HL-60/S4 (cell line): ENCODE data around the gene CLIC6.

ENCODE experiments used
- in situ Hi-C: fragments of 300-500 bp; cut with MboI; formaldehyde crosslinking; loops from 2 replicates; pipeline ENCODE4 v1.14.3; 2022; ENCODE audit warnings: low sequenced_read_pairs

Gene CLIC6

GRCh38 chr21:34668803-34669148, at the start of gene CLIC6:
Gene CLIC6, plus strand, starts transcription at chr21:34668994. Its CDS starts 395 bp downstream, at chr21:34669389.
- in situ Hi-C loops, result no loop called here

GRCh38 chr21:34619841-34620665, 48.7 kb upstream of the CLIC6 start:
- in situ Hi-C loops, result no loop called here

DNA sequence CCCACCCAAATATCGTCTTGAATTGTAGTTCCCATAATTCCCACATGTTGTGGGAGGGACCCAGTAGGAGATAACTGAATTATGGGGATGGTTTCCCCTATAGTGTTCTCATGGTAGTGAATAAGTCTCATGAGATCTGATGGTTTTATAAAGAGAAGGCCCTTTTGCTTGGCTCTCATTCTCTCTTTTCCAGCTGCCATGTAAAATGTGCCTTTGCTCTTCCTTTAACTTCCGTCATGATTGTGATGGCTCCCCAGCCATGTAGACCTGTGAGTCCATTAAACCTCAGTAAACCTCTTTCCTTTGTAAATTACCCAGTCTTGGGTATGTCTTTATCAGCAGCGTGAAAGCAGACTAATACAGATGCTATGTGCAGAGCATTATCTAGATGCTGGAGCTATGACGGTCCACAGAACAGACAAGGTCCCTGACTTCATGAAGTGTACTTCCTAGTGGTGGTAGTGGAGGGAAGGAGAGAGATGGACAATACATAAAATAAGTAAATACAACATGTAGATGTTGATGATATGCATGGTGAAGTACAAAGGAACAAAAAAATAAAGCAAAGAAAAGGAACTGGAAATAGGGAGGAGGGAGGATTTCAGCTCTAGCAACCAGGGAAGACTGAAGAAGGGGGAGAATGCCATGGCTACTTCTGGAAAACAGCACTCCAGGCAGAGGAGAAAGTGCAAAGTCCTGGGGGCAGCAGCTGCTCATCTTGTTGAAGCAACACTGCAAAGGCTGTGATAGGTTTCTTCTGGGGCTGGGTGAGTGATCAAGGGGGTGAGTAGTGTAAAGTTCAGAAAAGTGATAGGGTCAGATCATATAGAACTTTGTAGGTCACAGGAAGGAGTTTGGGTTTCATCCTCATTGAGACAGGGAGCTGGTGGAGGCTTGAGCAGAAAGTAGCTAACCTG, 47.1 kb upstream of the CLIC6 start:
- in situ Hi-C loops, result no loop called here

- in situ Hi-C loops, result no loop called here
These were observed 45.3 kb upstream of the CLIC6 start for GRCh38 chr21:34623516-34623915.

DNA sequence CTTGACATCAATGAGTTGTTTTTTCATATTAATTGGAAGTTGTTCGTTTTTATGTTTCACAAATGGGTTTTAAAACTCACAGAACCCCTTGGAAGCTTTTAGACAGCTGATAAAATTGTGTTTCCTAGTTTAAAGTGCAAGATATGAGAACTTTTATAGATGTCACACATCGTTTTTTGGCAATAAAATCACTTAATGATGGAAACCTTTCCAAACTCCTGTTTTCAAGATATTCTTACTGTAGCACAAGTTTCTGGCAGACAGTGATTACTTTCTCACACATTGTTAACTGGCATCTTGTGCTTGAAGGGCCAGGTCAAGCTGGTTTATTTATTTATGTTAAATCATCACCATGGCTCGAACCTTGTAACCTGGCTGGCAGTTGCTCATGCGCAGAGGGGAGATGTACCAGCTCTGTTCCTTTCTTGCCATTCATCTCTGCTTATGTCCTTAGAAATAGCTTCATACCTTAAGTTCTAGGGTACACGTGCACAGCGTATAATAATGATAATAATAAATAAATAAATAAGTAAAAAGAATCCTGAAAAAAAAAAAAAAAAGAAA, 43.7 kb upstream of the CLIC6 start:
- in situ Hi-C loops, result no loop called here

- in situ Hi-C loops, result no loop called here
These were observed 42.7 kb upstream of the CLIC6 start for GRCh38 chr21:34626131-34626530.

- in situ Hi-C loops, result no loop called here
These were observed 38.2 kb upstream of the CLIC6 start for GRCh38 chr21:34630536-34631143.

DNA sequence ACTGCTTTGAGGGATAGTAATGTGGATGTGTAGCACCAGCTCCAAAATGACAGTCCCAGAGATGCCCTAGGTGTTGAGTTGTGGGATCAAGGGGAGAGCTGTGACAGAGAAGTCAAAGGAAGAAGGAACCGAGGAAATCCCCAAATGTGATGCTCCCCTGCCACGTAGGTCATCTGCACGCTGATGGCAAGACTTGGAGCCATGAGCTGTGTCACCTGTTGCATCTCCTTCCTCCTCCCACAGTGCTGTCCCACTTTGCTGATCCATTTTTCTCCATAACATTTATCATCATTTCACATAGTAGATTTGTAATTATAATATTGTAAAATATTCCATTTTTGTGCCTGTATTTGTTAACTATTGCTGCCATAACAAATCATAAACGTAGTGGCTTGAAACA, 36.3 kb upstream of the CLIC6 start:
- in situ Hi-C loops, result no loop called here

DNA sequence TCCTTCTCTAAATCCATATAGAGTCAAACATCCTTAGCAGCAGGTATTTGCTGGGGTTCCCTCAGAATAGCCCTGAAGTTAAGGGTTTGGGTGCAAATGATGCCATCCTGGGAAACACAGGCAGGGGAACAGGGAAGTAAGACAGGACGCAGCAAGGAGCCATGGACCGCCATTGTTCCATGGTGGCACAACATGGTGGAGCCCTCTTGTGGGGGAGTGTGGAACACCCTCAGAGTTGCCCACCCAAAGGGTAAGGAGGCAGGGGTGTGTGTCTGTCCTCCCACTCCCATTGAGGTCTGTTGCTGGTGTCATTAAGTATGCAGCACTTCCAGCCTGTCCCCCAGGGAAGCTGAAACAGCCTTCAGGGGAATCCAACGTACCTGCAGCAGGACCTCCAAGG, 33.5 kb upstream of the CLIC6 start:
- in situ Hi-C loops, result no loop called here

DNA sequence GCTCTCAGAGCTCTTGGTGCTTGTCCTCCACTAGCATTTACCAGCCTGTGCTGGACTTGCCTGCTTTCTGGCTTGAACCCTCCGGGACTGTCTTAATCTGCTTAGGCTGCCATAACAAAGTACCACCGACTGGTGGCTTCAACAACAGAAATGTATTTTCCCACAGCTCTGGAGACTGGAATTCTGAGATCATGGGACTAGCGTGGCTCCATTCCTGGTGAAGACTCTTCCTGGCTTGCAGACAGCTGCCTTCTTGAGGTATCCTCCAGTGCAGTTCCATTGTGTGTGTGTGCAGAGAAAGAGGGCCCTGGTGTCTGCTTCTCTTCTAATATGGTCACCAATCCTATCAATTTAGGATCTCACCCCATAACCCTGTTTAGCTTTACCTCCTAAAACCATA, 31.8 kb upstream of the CLIC6 start:
- in situ Hi-C loops, result no loop called here

- in situ Hi-C loops, result no loop called here
These were observed 29.5 kb upstream of the CLIC6 start for GRCh38 chr21:34639250-34639649.

- in situ Hi-C loops, result no loop called here
These were observed 28.7 kb upstream of the CLIC6 start for GRCh38 chr21:34639882-34640788.

- in situ Hi-C loops, result no loop called here
These were observed 27.9 kb upstream of the CLIC6 start for GRCh38 chr21:34640858-34641257.

DNA sequence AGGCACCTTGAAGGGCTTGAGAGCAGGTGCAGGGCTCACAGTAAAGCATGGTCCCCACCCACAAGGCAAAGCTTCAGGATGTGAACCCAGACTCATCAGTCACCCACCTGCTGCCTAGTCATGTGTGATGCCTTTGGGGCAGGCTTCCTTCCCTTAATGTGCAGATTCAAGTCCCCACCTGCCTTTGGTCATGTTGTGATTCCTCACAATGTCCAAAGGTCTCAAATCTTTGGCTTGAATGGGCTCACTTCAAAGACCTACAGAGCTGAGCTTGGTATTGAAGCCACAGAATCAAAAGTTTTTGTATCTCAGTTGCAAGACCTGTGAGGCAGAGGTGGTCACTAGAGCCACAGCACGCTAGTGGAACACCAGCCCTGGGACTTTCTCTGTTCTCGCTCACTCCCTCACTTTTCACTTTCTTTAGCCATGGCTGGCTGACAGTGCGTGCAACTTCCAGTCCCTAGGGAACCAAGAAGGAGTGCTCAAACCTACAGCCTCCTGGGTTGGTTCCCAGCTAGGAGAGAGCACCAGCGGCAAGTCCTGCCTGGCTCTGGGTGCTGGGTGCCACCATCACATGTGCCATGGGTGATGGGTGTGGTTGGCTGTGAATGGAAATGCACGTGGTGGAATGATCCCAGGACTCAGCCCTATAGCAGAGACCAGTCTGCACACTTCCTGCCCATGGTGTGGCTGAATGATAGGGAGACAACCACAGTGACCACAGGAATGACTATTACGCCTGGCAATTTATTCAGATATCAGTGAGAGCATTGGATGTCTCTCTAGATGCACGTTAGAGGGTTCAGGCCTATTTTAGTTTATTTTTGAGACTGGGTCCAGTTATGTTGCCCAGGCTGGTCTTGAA, 26.4 kb upstream of the CLIC6 start:
- in situ Hi-C loops, result no loop called here

DNA sequence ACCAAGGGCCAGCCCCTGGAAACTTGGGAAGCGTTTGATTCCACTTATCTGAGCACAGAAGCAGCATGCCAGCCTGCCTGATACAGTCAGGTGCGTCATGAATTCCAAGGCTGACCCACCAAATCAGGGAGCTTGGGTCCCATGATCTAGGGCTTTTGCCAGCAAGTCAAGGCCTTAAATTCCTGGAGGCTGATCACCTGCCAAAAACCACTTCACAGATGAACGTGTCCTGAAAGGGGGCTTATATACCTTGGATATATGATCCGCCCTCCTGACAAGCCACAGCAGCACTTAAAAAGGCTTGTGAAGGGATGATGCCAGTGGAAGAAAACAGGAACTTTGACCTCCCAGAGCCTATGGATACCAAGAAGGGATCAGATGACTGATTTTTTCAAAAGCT, 24.0 kb upstream of the CLIC6 start:
- in situ Hi-C loops, result no loop called here

GRCh38 chr21:34647555-34647954, 21.2 kb upstream of the CLIC6 start:
- in situ Hi-C loops, result no loop called here

DNA sequence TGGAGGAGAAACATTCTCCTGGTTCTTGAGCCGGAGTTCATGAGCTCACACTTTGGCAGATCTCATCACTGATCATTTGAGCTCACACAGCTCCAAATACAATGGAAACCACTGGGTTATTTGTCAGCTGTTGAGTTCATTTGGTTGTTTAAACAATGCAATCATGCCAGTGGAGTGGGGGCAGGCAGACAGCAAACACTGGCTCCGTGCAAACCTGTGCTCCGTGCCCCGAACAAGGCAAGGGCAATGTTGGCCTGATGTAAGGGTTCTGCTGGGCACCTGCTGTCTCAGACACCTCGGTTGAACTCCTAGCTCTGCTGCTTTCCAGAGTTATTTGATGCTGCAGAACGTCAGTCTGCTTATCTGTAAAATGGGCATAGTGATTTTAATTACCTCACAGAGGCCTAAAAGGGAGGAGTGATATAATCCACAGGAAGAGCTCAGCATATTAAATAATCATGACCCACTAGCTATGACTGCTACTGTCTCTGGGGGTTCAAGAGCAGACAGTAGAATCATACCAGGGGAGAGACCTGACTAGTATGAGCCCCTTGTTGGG, 20.0 kb upstream of the CLIC6 start:
- in situ Hi-C loops, result no loop called here

GRCh38 chr21:34649400-34649799, 19.4 kb upstream of the CLIC6 start:
- in situ Hi-C loops, result no loop called here

GRCh38 chr21:34650861-34651431, 17.8 kb upstream of the CLIC6 start:
- in situ Hi-C loops, result no loop called here
